Prostate gland (tissue), 2 donors: ENCODE data around the gene HOXA1.

Source experiments
- CTCF ChIP-seq, 4 experiments: fragments of 200-600 bp in 2 of 4; fragments of 450-650 bp in 2 of 4; sonication (generic) in 2 of 4; IDR thresholded peaks; 1 replicate in 3 of 4; 2 replicates in 1 of 4; pipeline ENCODE4 v1.5.1; 2016 to 2019; ENCODE audit warnings: antibody characterized with exemption in 4 of 4, mild to moderate bottlenecking in 2 of 4, moderate library complexity in 2 of 4
- POLR2A ChIP-seq: fragments of 450-650 bp; IDR thresholded peaks from one replicate; pipeline ENCODE4 v1.6.1; 2016; ENCODE audit warnings: antibody characterized with exemption, mild to moderate bottlenecking
- POLR2AphosphoS5 ChIP-seq: sonication (generic); formaldehyde crosslinking; IDR thresholded peaks from one replicate; pipeline ENCODE4 v1.6.1; 2017; ENCODE audit warnings: antibody characterized with exemption

GRCh38 chr7:27133409-27134231 is 37.8 kb upstream of the HOXA1 start:
- TF ChIP-seq CTCF (IDR thresholded peaks at IDR 0.05) (no peak), POLR2A (no peak), POLR2AphosphoS5 (no peak)
